ENCODE measurements around the gene TFCP2L1. TPM values are rescaled to one million over a fixed set of nuclear protein-coding genes. Genes with fewer than 3 reads are reported as not detected.
A peak's percentile ranks its signal among the peaks of the same experiment; 100 is the strongest.

Gene TFCP2L1
- polyA plus RNA-seq, 3 donors: 0.03 to 0.24 TPM; not detected in 1

DNA sequence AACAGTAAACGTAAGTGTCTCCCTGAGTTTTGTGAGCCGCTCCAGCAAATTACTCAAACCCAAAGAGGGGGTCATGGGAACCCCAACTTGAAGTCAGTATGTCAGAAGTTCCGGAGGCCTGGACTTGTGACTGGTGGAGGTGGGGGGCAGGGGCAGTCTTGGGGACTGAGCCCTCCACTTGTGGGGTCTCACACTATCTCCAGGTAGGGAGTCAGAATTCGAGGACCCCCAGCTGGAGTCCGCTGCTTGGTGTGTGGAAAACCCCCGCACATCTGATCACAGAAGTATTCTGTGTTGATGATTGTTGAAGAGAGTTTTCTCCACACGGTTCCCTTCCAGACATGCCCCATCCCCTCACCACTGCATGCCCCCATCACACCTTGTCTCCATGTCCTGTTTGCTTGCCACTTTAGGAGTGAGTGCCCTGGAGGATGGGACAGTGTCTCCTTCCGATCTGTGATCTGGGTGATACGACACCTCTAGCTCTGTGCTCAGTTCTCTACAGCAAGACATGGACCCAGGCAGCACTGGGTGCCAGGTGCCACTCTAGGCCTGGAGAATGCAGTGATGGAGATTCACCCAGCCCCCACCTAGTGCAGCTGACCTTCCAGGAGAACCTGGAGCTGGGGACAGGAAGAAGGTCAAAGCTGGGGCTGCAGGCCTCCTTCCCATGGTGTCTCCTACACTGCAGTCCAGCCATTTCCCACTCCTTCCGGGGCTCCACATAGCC, 85.6 kb downstream of the TFCP2L1 start:
- Histone ChIP-seq H4K20me1 (ENCODE audit: insufficient read depth, low read length) (no peaks in the 10 kb centered on the region), H3K27me3 (ENCODE audit: control insufficient read depth in 2 of 2, insufficient read depth in 2 of 2, low read length in 2 of 2) (no peaks in the 10 kb centered on the region), H3K36me3 (replicated peaks in 1 of 2; ENCODE audit: control insufficient read depth in 1 of 2, insufficient read depth in 2 of 2, low read length in 2 of 2) (no peaks in the 10 kb centered on the region), H3K4me1 (ENCODE audit: control insufficient read depth in 1 of 2, insufficient read depth in 2 of 2, low read length in 2 of 2) (peaks cover 59 to 85% of the 10 kb centered on the region in 2 donors), H3K9ac (ENCODE audit: insufficient read depth, low read length, poor library complexity, severe bottlenecking) (no peak overlapping the region), H3K9me3 (replicated peaks in 1 of 2; ENCODE audit: control insufficient read depth in 1 of 2, insufficient read depth in 1 of 2, low read length in 2 of 2) (no peaks in the 10 kb centered on the region), H3K4me2 (replicated peaks; ENCODE audit: extremely low read depth, low read length, poor library complexity, severe bottlenecking) (no peak overlapping the region), H3K79me2 (ENCODE audit: insufficient read depth, low read length) (no peaks in the 10 kb centered on the region), H3K4me3 (replicated peaks in 1 of 3; ENCODE audit: low read depth in 2 of 3, low read length in 3 of 3) (no peak overlapping the region), H2AFZ (ENCODE audit: insufficient read depth, low read depth, low read length, poor library complexity, severe bottlenecking) (no peak overlapping the region), H3K27ac (ENCODE audit: low read depth in 1 of 2, low read length in 2 of 2) (no peak overlapping the region)
- peaks cover 3 to 14% (median 8%) of the 10 kb centered on the region in 3 donors for H3K27me3 Mint-ChIP-seq (ENCODE audit: low read depth in 3 of 3)
- H3K4me3 Mint-ChIP-seq: no peak overlapping the region
- peak overlapping the region in 4 of 7 donors; percentile 50 to 100 (median 66) for H3K27ac Mint-ChIP-seq
- H3K9me3 Mint-ChIP-seq: peaks cover 0 to 7% (median 0%) of the 10 kb centered on the region in 7 donors
- 100% methylated on average over 2 of the region's 10 CpGs for WGBS (ENCODE audit: insufficient coverage)
- TF ChIP-seq, protein P1, sequence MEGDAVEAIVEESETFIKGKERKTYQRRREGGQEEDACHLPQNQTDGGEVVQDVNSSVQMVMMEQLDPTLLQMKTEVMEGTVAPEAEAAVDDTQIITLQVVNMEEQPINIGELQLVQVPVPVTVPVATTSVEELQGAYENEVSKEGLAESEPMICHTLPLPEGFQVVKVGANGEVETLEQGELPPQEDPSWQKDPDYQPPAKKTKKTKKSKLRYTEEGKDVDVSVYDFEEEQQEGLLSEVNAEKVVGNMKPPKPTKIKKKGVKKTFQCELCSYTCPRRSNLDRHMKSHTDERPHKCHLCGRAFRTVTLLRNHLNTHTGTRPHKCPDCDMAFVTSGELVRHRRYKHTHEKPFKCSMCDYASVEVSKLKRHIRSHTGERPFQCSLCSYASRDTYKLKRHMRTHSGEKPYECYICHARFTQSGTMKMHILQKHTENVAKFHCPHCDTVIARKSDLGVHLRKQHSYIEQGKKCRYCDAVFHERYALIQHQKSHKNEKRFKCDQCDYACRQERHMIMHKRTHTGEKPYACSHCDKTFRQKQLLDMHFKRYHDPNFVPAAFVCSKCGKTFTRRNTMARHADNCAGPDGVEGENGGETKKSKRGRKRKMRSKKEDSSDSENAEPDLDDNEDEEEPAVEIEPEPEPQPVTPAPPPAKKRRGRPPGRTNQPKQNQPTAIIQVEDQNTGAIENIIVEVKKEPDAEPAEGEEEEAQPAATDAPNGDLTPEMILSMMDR (IDR thresholded peaks at IDR 0.05): no peak
- intact Hi-C loops (cut with micrococcal nuclease): no loop called here
- H3K4me1 Mint-ChIP-seq: peaks cover 84% of the 10 kb centered on the region
- DNase-seq: no peak
- H3K36me3 Mint-ChIP-seq: peaks cover 4% of the 10 kb centered on the region in 2 donors

DNA sequence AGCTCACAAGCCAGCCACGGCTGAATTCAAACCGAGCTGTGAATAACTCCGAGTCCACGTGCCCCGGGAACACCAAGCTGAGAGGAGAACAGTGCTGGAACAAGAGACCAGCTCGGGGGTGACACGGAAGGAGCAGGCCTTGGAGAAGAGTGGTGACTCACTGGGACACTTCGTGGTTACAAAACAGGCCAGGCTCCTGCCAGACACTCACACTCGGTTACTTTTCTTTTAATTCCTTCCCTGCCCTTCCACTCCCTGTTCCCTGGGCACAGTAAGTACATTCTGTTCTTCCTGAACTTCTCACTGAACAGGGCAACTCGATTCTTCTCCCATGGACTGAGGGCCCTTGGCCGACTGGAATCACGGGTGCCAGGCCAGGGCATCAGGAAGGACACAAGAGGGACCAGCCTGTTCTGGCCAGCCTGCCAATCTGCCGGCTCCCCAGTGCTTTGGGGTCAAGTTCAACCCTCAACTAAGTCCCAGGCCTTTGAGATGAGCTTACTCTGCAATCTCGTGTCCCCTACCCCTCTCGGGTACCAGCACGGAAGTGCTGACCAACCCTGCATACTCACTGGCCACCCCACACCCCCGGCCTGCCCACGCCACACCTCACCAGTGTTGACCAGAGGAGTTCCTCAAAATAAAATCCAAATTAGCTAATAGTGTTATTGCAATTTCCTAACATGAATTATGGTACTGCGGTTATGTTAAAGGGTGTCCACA, 87.5 kb downstream of the TFCP2L1 start:
- peak overlapping the region; percentile 58 to 84 for H3K4me3 Mint-ChIP-seq
- H3K9me3 Mint-ChIP-seq: peaks cover 0 to 7% (median 0%) of the 10 kb centered on the region in 7 donors
- Histone ChIP-seq H3K4me3 (replicated peaks in 1 of 3; ENCODE audit: low read depth in 2 of 3, low read length in 3 of 3) (peak overlapping the region in 2 of 3 experiments; percentile 1 to 42), H3K36me3 (replicated peaks in 1 of 2; ENCODE audit: control insufficient read depth in 1 of 2, insufficient read depth in 2 of 2, low read length in 2 of 2) (no peaks in the 10 kb centered on the region), H3K27ac (ENCODE audit: low read depth in 1 of 2, low read length in 2 of 2) (peak overlapping the region; percentile 100), H4K20me1 (ENCODE audit: insufficient read depth, low read length) (no peaks in the 10 kb centered on the region), H3K4me1 (ENCODE audit: control insufficient read depth in 1 of 2, insufficient read depth in 2 of 2, low read length in 2 of 2) (peaks cover 51 to 72% of the 10 kb centered on the region in 2 donors), H3K27me3 (ENCODE audit: control insufficient read depth in 2 of 2, insufficient read depth in 2 of 2, low read length in 2 of 2) (no peaks in the 10 kb centered on the region), H3K79me2 (ENCODE audit: insufficient read depth, low read length) (no peaks in the 10 kb centered on the region), H3K9me3 (replicated peaks in 1 of 2; ENCODE audit: control insufficient read depth in 1 of 2, insufficient read depth in 1 of 2, low read length in 2 of 2) (no peaks in the 10 kb centered on the region), H2AFZ (ENCODE audit: insufficient read depth, low read depth, low read length, poor library complexity, severe bottlenecking) (peak overlapping the region; percentile 3), H3K4me2 (replicated peaks; ENCODE audit: extremely low read depth, low read length, poor library complexity, severe bottlenecking) (peak overlapping the region; percentile 66), H3K9ac (ENCODE audit: insufficient read depth, low read length, poor library complexity, severe bottlenecking) (peak overlapping the region; percentile 92)
- TF ChIP-seq, protein P1 (IDR thresholded peaks at IDR 0.05): no peak
- H3K36me3 Mint-ChIP-seq: peaks cover 2 to 3% of the 10 kb centered on the region in 2 donors
- intact Hi-C loops (cut with micrococcal nuclease): loop anchor here in 1 of 2 donors (2.0 kb wide), 1 partner anchor 89 kb away; no protein-coding TSS in a partner anchor
- WGBS (ENCODE audit: insufficient coverage): 10% methylated on average over 14 of the region's 19 CpGs
- H3K27me3 Mint-ChIP-seq (ENCODE audit: low read depth in 3 of 3): peaks cover 4 to 10% (median 8%) of the 10 kb centered on the region in 3 donors
- peak; percentile 92 to 96 (median 93) for DNase-seq
- peaks cover 72% of the 10 kb centered on the region for H3K4me1 Mint-ChIP-seq
- peak overlapping the region; percentile 99 to 100 (median 100) for H3K27ac Mint-ChIP-seq

Measured in CD14-positive monocyte (primary cell).